Astrocyte (in vitro differentiated cells and primary cell): ENCODE results near the gene IQGAP3. TPM values are rescaled to one million over a fixed set of nuclear protein-coding genes. Genes with fewer than 3 reads are reported as not detected.
"Not testable (repeated sequence)": the region's sequence is repeated elsewhere in the genome, so short reads cannot be mapped to it uniquely, and the experiment has no call there.

Source experiments
- DNase-seq: peaks from one replicate; pipeline ENCODE4 v3.0.0-alpha.2; 2010; ENCODE audit warnings: low read depth
- FAIRE-seq: peaks from 2 replicates; lab custom pipeline; 2011; peaks lifted over from hg19 to GRCh38; lab: Jason Lieb, UNC
- H2AFZ ChIP-seq: 2 replicates; pipeline ENCODE4 v1.6.0; 2012; ENCODE audit warnings: low read depth, low read length, inconsistent platforms
- H3K27ac ChIP-seq: 2 replicates; pipeline ENCODE4 v1.5.1; 2011; ENCODE audit warnings: low read depth, low read length, inconsistent platforms
- H3K27me3 ChIP-seq: 2 replicates; pipeline ENCODE4 v1.6.0; 2011; ENCODE audit warnings: low read length, inconsistent platforms; ENCODE audit not compliant: insufficient read depth
- H3K36me3 ChIP-seq: 2 replicates; pipeline ENCODE4 v1.5.1; 2011; ENCODE audit warnings: low read length, inconsistent platforms; ENCODE audit not compliant: insufficient read depth
- H3K4me1 ChIP-seq: 2 replicates; pipeline ENCODE4 v1.5.1; 2011; ENCODE audit warnings: low read length, inconsistent platforms; ENCODE audit not compliant: insufficient read depth
- H3K4me2 ChIP-seq: 2 replicates; pipeline ENCODE4 v1.6.0; 2012; ENCODE audit warnings: low read length, inconsistent platforms
- H3K4me3 ChIP-seq: 2 replicates; pipeline ENCODE4 v1.5.1; 2011; ENCODE audit warnings: low read depth, mild to moderate bottlenecking, low read length, inconsistent platforms; ENCODE audit not compliant: insufficient read depth
- H3K79me2 ChIP-seq: 2 replicates; pipeline ENCODE4 v1.6.0; 2012; ENCODE audit warnings: mild to moderate bottlenecking, low read length, inconsistent platforms; ENCODE audit not compliant: insufficient read depth
- H3K9ac ChIP-seq: 2 replicates; pipeline ENCODE4 v1.6.0; 2012; ENCODE audit warnings: mild to moderate bottlenecking, low read length, inconsistent platforms
- H3K9me3 ChIP-seq: 2 replicates; pipeline ENCODE4 v1.5.1; 2012; ENCODE audit warnings: low read depth, mild to moderate bottlenecking, low read length, inconsistent platforms; ENCODE audit not compliant: insufficient read depth
- H4K20me1 ChIP-seq: 2 replicates; pipeline ENCODE4 v1.6.0; 2012; ENCODE audit warnings: low read length, inconsistent platforms; ENCODE audit not compliant: insufficient read depth
- H3K27ac Mint-ChIP-seq: one replicate; pipeline ENCODE4 v1.8.0; 2021; ENCODE audit warnings: mild to moderate bottlenecking, mixed read lengths; ENCODE audit not compliant: unreplicated experiment
- H3K27me3 Mint-ChIP-seq: one replicate; pipeline ENCODE4 v1.8.0; 2021; ENCODE audit warnings: low read depth, mixed read lengths; ENCODE audit not compliant: unreplicated experiment
- H3K36me3 Mint-ChIP-seq: one replicate; pipeline ENCODE4 v1.8.0; 2021; ENCODE audit warnings: low read depth, mixed read lengths; ENCODE audit not compliant: unreplicated experiment
- H3K4me1 Mint-ChIP-seq: one replicate; pipeline ENCODE4 v1.8.0; 2021; ENCODE audit warnings: low read depth, mixed read lengths; ENCODE audit not compliant: unreplicated experiment
- H3K4me3 Mint-ChIP-seq: one replicate; pipeline ENCODE4 v1.8.0; 2021; ENCODE audit warnings: mild to moderate bottlenecking, moderate library complexity, mixed read lengths; ENCODE audit not compliant: unreplicated experiment
- H3K9me3 Mint-ChIP-seq: one replicate; pipeline ENCODE4 v1.8.0; 2021; ENCODE audit warnings: mild to moderate bottlenecking, mixed read lengths; ENCODE audit not compliant: unreplicated experiment
- EZH2 ChIP-seq: IDR thresholded peaks from 2 replicates; pipeline ENCODE4 v1.6.1; 2012; ENCODE audit warnings: mild to moderate bottlenecking, low read length, inconsistent platforms; ENCODE audit not compliant: insufficient read depth
- total RNA-seq: library from RNA; stranded (reverse); gene quantifications from 2 replicates; pipeline ENCODE4 v1.2.1, GENCODE V29; 2021
- TF ChIP-seq, protein P1 (sequence below): IDR thresholded peaks from 2 replicates; pipeline ENCODE4 v1.5.1; 2011; ENCODE audit warnings: low read depth, mild to moderate bottlenecking, inconsistent platforms, low read length, moderate library complexity; ENCODE audit not compliant: insufficient read depth

The IQGAP3 gene
- total RNA-seq, 1 donor from 2014 or later, result 2.2 TPM

DNA sequence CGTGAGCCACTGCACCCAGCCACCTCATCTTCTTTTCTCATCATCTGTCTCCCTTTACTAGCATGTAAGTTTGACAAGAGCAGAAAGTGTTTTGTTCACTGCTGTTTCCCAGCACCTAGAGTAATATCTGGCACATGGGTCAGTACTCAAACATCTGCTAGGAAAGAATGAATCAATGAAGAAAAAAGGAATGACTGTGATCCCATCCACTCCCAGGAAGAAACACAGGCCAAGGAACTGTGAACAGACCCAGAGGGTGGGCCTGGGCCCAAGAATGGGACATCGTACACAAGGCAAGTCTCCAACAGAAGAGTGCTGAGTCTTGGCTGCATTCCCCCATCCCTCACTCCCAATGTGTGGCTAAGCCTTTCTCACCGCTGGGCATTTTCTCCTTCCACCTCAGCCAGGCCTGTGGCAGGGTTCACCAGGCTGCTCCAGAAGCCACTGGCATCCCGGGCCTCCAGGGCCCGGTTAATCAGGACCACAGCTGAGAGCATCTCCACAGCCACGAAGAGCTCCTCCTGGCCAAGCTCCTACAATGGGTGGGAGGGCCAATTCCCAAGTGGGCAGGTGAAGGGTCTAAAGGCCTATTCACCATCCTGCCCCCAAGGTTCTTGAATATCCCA, 18.4 kb downstream of the IQGAP3 start:
- Mint-ChIP-seq H3K27me3 (peaks cover 3% of the 10 kb centered on the region), H3K4me1 (peaks cover 3% of the 10 kb centered on the region), H3K4me3 (no peak overlapping the region), H3K9me3 (no peaks in the 10 kb centered on the region), H3K27ac (no peak overlapping the region), H3K36me3 (no peaks in the 10 kb centered on the region)
- FAIRE-seq, result no peak
- Histone ChIP-seq H2AFZ (no peak overlapping the region), H3K79me2 (no peaks in the 10 kb centered on the region), H3K4me1 (no peaks in the 10 kb centered on the region), H3K27ac (no peak overlapping the region), H3K4me3 (no peak overlapping the region), H3K36me3 (peaks cover 13% of the 10 kb centered on the region), H3K4me2 (no peak overlapping the region), H4K20me1 (no peaks in the 10 kb centered on the region), H3K9me3 (no peaks in the 10 kb centered on the region), H3K9ac (no peak overlapping the region), H3K27me3 (no peaks in the 10 kb centered on the region)
- TF ChIP-seq, protein P1, sequence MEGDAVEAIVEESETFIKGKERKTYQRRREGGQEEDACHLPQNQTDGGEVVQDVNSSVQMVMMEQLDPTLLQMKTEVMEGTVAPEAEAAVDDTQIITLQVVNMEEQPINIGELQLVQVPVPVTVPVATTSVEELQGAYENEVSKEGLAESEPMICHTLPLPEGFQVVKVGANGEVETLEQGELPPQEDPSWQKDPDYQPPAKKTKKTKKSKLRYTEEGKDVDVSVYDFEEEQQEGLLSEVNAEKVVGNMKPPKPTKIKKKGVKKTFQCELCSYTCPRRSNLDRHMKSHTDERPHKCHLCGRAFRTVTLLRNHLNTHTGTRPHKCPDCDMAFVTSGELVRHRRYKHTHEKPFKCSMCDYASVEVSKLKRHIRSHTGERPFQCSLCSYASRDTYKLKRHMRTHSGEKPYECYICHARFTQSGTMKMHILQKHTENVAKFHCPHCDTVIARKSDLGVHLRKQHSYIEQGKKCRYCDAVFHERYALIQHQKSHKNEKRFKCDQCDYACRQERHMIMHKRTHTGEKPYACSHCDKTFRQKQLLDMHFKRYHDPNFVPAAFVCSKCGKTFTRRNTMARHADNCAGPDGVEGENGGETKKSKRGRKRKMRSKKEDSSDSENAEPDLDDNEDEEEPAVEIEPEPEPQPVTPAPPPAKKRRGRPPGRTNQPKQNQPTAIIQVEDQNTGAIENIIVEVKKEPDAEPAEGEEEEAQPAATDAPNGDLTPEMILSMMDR, result no peak
- no peak for TF ChIP-seq EZH2
- DNase-seq, result no peak

DNA sequence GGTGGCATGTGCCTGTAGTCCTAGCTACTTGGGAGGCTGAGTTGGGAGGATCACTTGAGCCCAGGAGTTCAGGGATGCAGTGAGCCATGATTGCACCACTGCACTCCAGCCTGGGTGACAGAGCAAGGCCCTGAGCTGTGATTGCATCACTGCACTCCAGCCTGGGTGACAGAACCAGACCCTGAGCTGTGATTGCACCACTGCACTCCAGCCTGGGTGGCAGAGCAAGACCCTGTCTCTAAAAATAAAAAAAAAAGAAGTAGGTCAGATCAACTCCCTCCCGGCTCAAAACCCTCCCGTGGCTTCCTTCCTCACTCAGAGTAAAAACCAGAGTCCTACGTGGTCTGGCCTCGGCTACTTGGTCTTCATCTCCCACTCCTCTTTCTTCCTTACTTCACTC, 19.4 kb downstream of the IQGAP3 start:
- not testable (repeated sequence) for H3K4me3 ChIP-seq, H3K9me3 Mint-ChIP-seq, H2AFZ ChIP-seq, H3K9me3 ChIP-seq, H3K79me2 ChIP-seq, H3K4me1 ChIP-seq, FAIRE-seq, H3K9ac ChIP-seq, H3K4me2 ChIP-seq, H4K20me1 ChIP-seq, H3K4me1 Mint-ChIP-seq, DNase-seq, H3K27me3 Mint-ChIP-seq, H3K27me3 ChIP-seq, H3K36me3 Mint-ChIP-seq, H3K27ac ChIP-seq
- peaks cover 15% of the 10 kb centered on the region for H3K36me3 ChIP-seq
- H3K27ac Mint-ChIP-seq, result peak overlapping the region; percentile 4
- H3K4me3 Mint-ChIP-seq, result peak overlapping the region; percentile 43

GRCh38 chr1:156552518-156552917, 19.8 kb downstream of the IQGAP3 start:
- FAIRE-seq (no peak), DNase-seq (no peak)
- Histone ChIP-seq H3K4me2 (no peak overlapping the region), H3K36me3 (peaks cover 19% of the 10 kb centered on the region), H4K20me1 (no peaks in the 10 kb centered on the region), H3K27ac (no peak overlapping the region), H3K4me3 (no peak overlapping the region), H3K9me3 (no peaks in the 10 kb centered on the region), H3K79me2 (no peaks in the 10 kb centered on the region), H3K9ac (no peak overlapping the region), H3K27me3 (no peaks in the 10 kb centered on the region), H3K4me1 (no peaks in the 10 kb centered on the region), H2AFZ (no peak overlapping the region)
- Mint-ChIP-seq H3K27me3 (peaks cover 3% of the 10 kb centered on the region), H3K9me3 (no peaks in the 10 kb centered on the region), H3K27ac (no peak overlapping the region), H3K4me3 (no peak overlapping the region), H3K36me3 (no peaks in the 10 kb centered on the region), H3K4me1 (peaks cover 3% of the 10 kb centered on the region)
- TF ChIP-seq, protein P1, result no peak
- TF ChIP-seq EZH2, result no peak
